ENCODE measurements around the gene FGF19.

The FGF19 gene

DNA sequence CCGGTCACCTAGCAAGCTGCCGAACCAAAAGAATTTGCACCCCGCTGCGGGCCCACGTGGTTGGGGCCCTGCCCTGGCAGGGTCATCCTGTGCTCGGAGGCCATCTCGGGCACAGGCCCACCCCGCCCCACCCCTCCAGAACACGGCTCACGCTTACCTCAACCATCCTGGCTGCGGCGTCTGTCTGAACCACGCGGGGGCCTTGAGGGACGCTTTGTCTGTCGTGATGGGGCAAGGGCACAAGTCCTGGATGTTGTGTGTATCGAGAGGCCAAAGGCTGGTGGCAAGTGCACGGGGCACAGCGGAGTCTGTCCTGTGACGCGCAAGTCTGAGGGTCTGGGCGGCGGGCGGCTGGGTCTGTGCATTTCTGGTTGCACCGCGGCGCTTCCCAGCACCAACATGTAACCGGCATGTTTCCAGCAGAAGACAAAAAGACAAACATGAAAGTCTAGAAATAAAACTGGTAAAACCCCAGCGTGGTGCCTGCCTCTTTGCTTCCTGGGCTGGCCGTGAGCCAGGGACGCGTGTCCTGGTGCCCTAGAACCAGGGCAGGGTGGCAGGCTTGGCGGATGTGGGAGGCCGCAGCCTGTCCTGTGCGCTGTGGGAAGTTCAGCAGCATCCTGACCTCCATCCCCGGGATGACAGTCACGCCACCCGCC, 49.7 kb downstream of the FGF19 start:
- no peak for DNase-seq

DNA sequence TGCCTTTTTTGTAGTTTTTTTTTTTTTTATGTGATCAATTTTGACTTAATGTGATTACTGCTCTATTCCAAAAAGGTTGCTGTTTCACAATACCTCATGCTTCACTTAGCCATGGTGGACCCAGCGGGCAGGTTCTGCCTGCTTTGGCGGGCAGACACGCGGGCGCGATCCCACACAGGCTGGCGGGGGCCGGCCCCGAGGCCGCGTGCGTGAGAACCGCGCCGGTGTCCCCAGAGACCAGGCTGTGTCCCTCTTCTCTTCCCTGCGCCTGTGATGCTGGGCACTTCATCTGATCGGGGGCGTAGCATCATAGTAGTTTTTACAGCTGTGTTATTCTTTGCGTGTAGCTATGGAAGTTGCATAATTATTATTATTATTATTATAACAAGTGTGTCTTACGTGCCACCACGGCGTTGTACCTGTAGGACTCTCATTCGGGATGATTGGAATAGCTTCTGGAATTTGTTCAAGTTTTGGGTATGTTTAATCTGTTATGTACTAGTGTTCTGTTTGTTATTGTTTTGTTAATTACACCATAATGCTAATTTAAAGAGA, 50.3 kb downstream of the FGF19 start:
- DNase-seq: no peak

DNA sequence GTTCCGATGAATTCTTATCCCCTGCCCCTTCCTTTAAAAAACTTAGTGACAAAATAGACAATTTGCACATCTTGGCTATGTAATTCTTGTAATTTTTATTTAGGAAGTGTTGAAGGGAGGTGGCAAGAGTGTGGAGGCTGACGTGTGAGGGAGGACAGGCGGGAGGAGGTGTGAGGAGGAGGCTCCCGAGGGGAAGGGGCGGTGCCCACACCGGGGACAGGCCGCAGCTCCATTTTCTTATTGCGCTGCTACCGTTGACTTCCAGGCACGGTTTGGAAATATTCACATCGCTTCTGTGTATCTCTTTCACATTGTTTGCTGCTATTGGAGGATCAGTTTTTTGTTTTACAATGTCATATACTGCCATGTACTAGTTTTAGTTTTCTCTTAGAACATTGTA, 50.8 kb downstream of the FGF19 start:
- no peak for DNase-seq

- DNase-seq: no peak
Measured at GRCh38 chr11:69651834-69652620, 51.8 kb downstream of the FGF19 start.

- DNase-seq: no peak
Measured at GRCh38 chr11:69650832-69651344, 52.9 kb downstream of the FGF19 start.

DNA sequence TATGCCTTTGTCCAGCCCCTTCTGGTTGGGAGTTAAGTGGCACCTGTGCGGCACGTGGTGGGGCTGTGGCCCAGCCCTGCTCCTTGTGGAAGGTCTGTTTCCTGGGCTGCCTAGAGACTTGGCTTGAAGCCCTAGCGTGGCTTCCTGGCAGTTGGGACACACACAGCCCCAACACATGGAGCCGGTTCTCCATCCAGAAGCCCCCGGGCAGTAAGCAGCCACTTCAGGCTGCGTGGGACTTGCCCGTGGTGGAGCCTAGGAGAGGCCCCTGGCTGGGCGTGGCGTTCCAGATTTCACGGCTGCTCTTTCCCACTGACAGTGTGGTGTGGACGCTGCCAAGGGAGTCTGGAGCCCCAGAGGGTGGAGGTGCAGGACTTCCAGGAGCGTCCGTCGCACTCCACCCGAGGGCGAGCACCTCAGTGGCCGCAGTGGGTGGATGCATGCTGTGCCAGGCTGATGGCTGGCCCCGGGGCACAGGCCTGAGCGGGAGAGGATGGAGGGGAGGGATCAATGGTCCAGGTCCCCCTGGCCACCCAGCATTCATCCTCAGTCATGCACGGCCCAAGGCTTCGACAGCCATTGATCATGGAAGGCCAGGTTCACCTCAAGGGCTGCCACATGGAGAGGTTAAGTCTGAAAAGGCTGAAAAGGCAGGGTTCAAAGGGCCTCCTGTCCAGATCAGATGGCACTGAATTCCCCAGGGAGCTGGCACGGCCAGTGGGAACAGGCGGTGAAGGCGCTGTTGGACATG, 53.6 kb downstream of the FGF19 start:
- no peak for DNase-seq

DNA sequence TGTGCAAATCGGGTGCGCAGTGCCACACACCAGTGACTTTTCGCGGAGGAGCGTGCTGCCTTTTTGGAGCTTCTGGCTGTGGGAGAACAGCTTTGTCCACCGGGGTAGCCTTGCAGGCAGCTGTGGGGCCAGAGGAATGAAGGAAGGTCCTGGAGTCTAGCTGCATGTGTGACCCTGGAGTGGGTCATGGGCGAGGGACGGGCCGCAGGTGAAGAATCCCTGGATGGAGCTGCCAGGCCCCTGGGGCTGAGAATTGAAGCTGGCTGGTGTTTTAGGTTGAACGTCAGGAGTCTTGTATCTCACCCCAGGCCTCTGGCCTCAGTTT, 54.3 kb downstream of the FGF19 start:
- no peak for DNase-seq

DNA sequence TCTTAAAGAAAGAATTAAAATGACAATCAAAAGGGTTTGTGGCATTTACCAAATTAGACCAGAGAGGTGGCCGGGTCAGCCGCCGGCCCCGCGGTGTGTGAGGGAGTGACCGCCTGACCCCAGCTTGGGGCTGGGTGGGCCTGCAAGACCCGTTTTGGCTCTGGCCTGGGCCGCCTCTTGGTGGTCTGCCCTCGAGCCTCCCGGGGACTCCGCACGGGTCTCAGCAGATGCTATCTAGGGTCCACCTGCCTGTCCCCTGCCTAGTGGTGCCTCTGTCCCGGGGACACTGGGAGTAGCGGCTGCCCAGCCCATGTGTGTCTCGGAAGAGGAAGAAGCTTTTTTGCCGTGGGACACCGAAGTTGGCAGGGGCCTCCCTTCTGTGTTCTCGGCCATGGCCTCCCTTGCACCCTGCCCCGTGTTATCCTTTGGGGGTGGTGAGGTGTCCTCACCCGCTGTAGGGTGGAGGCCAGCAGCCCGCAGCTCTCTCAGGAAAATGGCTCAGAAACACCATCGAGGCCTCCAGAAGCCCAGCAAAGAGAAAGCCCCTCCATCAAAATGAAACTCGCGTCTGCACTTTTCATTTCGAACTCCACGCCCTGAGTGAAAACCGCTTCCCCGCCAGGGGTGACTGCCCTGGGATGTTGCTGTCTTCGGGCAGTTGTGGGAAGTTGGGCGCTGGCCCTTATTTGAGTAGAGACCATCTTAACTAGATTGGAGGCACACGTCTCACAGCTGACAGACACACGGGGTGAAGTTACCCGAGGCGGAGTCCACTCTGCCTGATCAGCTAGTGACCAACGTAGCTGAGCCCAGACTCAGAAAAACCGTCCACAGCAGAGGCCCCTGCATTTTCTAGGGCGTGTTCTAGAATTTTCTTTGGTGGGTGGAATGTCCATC, 54.9 kb downstream of the FGF19 start:
- DNase-seq: no peak

Measured in suppressor macrophage treated with lipopolysaccharide for 4 hours (primary cell).